OCI-M2 (cell line): Measurements from ENCODE around the gene GRIN3B.

Experiments used
- DNase-seq: peaks from one replicate; lab custom pipeline; 2025; ENCODE audit not compliant: unreplicated experiment; lab: John Stamatoyannopoulos, UW

GRIN3B gene

DNA sequence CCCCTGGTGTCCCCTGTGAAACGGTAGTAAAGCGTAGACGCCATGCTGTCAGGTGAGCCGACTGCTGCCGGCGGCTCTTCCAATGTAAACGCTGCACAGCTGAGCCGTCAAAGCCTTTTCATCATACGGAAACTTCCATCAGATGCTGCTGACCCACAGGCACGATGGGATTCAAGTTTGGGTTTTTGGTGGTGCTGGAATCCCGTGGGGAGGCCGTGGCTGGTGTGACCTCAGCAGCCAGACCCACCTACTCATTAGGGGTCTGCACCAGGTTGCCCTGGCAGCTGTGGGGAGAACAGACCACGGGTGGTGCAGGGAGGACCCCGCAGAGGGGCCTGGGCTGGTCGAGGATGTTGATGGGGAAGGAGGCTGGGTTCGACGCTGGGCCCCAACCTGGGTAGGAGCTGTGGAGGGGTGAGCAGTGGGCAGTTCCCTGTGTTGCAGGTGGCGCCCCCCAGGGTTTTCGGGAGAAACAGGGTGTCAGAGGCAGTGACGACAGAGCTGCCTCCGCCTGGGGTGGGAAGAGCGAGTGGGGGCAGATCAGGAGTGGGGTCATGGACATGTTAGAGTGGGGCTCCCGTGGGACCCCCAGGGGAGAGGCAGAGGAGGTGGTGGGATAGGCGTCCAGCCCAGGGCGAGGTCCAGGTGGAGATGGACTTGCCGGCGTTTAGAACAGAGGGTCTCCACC lies 6.6 kb downstream of the GRIN3B start:
- DNase-seq: no peak

DNA sequence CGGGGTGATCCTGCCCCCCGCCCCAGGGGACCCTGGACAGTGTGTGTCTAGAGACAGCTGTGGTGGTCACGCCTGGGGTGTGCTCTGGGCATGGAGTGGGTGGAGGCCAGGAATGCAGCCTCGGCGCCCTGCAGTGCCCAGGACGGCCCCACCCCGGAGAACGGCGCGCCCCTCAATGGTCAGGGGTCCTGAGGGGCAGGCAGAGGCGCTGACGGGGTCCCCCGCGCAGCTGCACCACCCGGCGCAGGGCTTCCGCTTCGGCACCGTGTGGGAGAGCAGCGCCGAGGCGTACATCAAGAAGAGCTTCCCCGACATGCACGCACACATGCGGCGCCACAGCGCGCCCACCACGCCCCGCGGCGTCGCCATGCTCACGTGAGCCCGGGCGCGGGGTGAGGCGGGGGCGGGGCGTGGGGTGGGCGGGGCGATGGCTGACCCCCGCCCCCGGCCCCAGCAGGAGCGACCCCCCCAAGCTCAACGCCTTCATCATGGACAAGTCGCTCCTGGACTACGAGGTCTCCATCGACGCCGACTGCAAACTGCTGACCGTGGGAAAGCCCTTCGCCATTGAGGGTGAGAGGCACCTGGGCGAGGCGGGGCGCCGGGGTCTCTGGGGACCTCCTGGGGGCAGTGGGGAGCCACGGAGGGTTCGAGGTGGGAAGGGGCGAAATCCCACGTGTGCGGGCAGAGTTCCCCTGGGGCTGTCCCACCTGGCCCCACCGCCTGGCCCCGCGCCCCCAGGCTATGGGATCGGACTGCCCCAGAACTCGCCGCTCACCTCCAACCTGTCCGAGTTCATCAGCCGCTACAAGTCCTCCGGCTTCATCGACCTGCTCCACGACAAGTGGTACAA lies 7.4 kb downstream of the GRIN3B start:
- no peak for DNase-seq

DNA sequence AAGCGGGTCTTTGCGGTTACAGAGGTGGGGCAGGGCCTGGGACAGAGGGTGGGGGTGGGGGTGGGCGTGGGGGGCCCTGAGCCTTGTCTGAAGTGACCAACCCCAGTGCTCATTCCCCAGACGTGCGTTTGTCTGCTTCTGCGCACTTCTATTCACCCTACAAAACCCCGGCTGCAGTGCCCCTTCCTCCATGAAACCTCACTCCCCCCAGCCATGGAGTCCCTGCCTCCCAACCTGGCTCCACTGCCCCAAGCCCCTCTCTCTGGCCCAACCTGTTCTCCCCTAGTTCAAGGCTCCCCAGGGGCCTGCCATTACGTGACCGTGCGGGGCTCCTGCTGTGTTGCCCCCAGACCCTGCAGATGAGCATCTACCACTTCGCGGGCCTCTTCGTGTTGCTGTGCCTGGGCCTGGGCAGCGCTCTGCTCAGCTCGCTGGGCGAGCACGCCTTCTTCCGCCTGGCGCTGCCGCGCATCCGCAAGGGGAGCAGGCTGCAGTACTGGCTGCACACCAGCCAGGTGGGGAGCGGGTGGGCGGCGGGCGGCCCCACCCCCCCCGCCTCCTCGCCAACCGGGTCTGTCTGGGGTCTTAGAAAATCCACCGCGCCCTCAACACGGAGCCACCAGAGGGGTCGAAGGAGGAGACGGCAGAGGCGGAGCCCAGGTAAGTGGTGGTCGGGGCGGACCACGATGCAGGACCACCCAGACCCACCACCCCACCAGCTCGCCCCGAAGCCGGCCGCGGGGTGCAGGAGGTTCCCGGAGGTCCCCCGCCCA lies 8.2 kb downstream of the GRIN3B start:
- DNase-seq: no peak

DNA sequence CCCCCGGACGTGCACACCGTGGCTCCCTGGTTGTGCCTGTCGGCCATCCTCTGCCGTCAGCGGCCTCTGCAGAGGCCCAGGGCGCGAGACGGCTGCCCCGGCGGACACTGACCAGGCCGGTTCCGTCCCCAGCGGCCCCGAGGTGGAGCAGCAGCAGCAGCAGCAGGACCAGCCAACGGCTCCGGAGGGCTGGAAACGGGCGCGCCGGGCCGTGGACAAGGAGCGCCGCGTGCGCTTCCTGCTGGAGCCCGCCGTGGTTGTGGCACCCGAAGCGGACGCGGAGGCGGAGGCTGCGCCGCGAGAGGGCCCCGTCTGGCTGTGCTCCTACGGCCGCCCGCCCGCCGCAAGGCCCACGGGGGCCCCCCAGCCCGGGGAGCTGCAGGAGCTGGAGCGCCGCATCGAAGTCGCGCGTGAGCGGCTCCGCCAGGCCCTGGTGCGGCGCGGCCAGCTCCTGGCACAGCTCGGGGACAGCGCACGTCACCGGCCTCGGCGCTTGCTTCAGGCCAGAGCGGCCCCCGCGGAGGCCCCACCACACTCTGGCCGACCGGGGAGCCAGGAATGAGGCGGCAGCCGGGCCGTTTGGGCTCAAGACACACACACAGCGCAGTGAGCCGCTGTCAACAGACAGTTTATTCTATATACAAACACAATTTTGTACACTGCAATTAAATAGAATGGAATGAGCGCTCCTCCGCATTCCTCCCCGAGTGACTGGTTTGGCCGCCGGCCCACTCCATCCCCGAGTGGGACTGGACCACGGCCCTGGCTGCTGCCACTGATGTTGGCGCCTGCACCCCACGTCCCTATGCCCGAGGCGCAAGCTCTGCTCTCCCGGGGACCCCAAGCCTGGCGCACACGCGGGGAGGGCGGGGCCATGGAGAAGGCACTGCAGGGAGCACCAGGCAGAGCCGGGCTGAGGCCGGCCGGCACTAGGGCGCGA lies 9.1 kb downstream of the GRIN3B start:
- no peak for DNase-seq

DNA sequence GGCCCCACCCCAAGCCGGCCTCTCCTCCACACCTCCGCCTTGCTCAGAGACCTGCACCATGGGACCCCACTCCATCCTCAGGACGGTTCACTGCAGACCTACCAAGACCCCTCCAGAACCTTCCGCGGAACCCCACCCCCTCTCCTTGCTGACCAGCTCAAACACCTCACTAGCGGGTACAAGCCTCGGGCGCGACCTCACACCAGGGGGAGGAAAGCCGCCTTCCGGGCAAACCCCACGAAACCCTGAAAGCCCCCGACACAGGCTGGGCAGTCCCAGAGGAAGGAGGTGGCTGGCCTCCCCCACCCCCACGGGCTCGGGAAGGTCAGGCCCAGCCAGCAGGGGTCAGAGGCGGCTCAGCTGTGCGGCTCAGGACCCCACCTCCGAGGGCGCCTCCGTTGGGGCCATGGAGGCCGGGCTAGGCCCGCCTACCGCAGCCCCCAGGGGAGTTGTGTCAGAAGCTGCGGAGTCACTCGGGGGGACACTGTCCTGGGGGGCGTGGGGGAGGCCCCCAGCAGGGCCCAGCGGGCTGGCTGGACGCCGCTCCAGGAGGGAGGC lies 9.8 kb downstream of the GRIN3B start:
- DNase-seq: no peak

DNA sequence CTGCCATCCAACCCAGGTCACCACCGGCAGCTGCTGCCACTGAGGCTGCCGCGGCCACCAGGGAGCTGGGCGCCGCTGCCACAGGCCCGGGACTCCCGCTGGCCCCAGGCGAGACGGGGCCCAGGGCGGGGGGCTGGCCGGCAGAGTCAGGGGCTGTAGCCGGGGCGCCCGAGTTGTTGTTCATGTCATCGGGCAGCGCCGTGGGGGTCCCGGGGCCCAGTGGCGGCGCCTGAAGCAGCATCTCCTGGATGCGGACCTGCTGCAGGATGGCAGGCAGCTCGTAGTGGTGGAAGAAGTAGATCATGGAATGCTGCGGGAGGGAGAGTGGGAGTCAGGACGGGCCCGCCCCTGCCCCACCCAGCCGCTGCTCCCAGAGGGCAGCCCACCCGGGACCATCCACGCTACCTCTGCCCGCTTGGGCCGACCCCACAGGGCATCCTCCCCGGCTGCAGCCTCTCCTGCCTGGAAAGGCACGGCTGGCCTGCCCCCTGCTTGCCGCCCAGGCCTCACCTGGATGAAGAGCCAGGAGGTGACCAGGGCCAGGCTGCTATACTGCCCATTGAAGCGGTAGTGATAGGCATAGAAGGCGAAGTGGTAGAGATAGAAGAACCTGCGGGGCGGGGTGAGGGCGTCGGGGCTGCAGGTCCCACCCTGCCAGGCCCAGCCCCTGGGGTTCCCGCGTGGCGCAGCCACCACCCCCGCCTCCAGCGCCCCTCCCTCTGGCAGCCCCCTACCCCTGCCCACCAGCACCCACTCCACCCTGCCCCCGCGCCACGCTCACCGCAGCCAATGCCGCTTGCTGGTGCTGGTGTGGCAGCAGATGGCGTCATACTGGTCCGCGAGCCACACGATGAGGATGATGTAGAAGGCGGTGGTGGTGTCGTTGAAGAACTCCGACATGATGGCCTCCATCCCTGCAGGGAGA lies 10.6 kb downstream of the GRIN3B start:
- DNase-seq: no peak

DNA sequence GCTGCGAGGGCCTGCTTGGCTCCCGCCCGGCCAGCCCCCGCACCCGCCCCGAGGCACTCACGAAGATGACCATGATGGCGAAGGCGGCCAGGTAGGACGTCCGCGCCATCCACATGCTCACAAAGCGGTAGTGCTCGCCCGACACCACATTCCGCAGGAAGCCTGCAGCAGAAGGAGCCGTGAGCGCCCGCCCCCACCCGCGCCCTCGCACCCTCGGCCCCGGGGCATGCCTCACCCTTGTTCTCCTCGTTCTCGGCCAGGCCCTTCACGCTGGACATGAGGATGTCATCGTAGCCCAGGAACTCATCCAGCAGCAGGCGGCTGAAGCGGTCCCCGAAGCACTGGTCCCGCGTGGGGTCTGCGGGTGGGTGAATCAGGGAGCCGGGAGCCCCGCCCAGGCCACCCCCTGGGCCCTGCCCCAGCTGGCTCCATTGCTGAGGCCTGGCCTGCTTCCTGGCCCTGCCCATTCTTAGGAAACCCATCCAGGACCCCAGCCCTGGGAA lies 11.7 kb downstream of the GRIN3B start:
- DNase-seq: no peak

DNA sequence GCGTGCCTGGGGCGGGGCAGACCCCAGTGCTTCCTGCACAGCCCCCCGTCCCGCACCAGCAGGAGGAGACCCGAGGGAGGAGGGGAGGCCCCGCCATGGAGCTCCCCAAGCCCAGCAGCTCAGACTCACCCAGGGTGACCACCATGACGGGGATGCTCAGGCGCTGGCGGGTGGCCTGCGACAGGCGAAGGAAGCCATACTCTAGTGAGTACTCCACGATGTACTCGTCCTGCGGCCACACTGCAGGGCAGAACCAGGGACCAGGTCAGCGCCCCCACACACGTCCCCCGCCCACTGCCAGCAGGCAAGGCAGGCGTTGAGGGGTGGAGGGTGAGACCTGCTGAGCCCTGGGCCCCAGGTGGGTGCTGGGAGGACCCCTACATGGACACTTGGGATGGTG lies 12.1 kb downstream of the GRIN3B start:
- no peak for DNase-seq

DNA sequence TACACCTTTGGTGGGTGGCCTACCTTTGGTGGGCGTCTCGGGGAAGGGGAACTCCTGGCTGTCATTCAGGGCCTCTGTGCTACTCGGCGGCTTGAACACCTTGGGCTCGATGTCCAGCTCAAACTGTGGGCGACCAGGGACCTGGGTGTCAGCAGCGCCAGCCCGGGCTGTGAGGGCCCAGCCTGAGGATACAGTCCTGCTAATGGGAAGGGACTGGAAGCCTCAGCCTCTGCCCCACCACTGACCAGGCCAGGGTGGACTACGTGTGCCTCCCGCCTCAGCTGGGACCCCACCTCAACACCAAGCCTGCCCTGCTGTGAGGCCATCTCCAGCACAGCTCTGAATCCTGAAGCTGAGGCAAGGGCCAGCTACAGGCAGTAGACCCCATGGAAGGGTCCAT lies 13.0 kb downstream of the GRIN3B start:
- no peak for DNase-seq

DNA sequence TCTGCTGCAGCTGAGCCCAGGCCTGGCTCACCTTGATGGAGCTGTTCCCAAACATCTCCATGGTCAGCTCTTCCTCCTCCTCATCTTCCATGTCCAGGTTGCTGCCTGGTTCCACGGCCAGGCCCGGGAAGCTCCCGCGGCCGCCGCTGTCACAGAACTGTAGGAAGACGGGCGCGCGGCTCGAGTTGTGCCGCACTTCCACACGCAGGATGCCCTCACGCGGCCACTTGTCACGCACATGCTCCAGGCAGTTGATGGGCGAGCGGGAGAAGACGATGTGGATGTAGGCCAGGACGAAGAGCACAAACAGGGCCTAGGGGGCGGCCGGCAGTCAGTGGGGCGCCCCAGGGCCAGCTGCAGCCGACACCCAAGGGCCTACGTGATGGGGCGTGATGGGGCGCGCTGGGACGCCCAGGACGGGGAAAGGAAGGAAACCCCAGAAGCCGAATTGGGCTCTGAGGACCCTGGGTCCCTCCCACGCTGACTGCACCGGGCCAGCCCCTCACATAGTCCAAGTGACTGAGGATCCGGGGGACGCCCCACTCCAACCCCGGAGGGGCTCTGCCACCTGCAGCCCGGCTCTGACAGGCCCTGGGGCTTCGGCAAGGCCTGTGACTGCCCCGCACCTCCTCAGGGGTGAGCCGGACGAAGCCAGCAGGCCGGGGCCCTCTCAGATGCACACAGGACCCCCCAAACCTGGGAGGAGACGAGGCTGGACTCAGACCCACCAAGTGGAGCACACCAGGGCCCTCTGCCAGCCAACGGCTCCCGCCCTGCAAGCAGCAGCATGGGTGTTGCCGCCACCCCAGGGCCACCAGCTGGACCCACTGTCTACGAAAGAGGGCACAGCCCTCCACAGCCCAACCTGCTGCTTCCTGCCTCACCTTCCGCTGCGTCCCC lies 14.2 kb downstream of the GRIN3B start:
- DNase-seq: no peak

DNA sequence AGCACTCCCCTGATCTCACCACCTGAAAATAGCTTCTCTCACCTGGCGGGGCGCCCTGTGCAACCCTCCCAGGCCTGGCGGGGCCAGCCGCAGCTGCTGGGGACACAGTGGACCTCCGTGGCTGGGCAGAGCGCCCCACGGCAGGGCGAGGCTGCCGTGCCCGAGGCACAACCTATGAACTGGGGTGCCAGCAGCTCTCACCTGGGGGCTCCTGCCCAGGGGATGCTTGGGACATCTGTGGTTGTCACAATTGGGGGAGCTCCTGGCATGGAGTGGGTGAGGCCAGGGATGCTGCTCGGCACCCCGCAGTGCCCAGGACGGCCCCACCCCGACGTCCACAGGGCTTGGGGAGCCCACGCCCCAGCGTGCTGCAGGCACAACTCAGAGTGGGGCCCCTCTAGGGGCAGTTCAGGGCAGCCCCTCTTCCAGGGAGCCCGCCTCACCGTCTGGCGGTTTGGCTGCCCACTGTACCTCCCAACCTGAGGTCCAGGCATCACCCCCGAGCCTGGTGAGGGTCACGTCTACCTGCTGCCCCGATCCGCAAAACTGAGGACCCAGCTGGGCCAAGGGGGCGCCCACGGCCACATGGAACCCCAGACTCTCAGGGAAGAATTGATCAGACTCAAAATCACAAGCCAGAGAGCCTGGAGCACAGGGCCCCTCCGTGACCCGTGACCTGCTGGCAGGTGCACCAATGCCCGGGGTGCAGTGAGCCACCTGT lies 15.0 kb downstream of the GRIN3B start:
- DNase-seq: no peak

DNA sequence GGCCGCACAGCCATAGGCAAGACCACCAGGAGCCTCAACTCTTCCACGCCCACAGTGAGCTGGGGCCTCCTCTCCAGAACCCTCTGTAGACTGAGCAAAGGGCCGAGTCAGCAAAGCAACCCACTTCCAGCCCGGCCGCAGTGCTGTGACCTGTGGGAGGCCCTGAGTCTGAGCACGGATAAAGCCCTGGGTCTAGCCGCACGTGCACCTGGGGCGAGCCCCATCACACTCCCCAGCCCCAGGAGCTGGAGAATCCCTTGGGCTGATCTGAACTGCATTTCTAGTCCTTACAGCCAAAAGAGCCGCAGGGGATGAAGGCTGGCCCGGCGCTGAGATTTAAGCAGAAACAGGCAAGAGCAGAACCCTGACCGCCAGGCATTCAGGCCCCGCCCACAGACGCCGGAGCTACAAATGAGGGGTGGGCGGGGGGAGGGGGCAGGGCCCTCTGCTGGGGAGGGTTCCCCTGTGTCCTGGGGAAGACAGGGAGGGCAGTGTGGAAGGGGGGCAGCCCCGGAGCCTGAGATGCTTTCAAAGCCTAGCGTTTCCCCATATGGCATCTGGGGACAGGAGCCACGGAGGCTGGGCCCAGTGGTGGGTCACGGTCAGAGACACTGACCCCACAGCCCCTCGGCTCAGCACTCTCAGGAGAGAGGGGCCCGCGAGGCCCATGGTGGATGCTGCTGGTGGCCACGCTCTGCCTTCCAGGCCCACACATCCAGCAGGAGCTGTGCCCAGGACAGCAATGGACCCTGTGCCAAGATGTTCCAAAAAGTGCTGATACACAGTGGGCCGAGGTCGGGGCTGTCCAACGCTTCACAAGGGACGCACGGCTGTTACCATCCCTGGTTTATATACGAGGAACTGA lies 15.8 kb downstream of the GRIN3B start:
- no peak for DNase-seq

DNA sequence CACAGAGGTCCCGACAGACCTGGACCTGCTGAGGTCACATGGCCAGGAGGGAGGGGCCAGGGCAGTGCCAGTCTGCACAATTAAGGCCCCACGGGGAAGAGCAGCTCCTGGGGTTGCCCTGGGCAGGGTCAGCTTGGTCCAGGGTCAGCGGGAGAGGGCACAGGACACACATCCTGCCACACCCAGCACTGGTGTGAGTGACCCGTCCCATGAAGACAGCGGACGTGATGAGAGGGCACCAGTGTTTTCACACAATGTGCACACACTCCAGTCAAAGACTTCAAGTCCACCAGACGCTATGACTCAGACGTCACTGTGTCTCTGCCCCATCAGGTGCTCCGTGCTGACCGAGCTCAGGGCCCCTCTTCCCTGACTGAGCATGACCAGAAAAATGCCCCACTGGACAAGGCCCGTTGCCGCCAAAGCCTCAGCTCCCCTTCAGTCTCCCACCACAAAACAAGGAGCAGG lies 16.5 kb downstream of the GRIN3B start:
- DNase-seq: no peak

DNA sequence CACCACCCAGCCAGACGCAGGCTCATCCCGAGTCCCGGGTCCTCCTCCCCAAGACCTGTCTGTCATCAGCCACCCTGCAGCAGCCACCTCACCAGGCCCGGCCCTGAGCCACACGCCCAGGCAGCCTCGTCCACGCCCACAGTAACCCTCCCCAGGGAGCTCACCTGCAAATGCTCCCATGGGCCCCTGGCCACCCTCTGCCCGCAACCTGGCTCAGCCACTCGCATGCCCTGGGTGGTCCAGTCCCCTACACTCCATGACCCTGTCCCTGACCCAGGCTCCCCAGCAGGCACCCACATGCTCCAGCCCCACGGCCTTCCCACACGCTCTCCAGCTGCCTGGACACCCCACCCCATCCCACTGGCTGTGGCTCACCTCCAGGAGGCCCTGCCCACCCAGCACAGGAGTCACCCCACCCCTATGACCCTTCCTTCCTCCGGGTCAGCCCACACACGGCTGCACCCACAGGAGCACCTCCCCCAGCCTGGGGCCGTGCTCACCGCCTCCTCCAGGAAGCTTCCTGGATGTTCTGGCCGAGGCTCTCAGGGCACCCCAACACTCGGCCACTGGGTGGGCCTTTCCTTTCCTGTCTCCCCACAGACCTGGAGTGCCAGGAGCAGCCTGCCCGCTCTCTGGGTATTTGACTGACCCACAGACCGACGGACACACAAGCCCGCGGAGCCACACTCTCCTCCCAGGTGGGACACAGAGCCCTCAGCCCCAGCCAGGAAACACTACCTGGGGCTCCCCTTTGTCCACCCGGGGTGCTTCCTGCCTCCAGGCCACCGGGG lies 17.1 kb downstream of the GRIN3B start:
- no peak for DNase-seq

DNA sequence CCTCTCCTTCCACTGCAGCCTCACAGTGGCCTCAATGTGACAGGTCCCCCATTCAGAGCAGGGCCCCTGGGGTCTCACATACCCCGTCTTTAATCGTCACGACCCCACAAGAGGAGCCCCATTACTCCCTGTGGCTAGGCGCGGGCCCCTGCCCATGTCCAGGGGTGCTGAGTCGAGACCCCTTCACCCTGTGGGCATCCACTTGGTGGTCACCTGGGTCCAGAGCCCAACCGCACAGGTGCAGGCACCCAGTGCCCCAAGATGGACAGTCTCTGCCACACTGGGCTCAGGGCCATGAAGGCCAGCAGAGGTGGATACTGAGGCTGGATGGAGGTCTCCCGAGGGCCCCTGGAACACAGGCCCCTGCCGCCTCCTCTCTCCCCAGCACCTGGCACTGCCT lies 17.7 kb downstream of the GRIN3B start:
- no peak for DNase-seq

DNA sequence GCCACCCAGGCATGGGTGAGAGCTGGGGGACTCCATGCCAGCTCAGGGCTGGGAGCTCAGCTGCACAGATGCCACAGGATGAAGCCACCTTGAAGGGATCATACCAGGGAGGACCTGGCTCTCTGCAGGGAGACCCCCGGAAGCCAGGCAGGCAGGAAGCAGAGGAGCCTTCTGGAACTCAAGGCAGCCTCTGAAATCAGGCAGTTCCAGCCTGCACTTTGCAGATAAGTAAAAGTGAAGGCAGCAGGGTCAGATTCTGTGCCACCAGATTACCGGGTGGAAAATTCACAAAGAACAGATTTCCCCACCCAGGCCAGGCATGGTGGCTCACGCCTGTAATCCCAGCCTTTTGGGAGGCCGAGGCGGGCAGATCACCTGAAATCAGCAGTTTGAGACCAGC lies 18.2 kb downstream of the GRIN3B start:
- DNase-seq: no peak
